GM12874 (cell line): ENCODE results near the gene MYRF.

Experiments used
- TF ChIP-seq, protein P1 (sequence below): IDR thresholded peaks from 2 replicates; pipeline ENCODE4 v1.5.1; 2011; ENCODE audit warnings: low read depth, mild to moderate bottlenecking, control low read depth, low read length, moderate library complexity; ENCODE audit not compliant: insufficient read depth

Gene MYRF

DNA sequence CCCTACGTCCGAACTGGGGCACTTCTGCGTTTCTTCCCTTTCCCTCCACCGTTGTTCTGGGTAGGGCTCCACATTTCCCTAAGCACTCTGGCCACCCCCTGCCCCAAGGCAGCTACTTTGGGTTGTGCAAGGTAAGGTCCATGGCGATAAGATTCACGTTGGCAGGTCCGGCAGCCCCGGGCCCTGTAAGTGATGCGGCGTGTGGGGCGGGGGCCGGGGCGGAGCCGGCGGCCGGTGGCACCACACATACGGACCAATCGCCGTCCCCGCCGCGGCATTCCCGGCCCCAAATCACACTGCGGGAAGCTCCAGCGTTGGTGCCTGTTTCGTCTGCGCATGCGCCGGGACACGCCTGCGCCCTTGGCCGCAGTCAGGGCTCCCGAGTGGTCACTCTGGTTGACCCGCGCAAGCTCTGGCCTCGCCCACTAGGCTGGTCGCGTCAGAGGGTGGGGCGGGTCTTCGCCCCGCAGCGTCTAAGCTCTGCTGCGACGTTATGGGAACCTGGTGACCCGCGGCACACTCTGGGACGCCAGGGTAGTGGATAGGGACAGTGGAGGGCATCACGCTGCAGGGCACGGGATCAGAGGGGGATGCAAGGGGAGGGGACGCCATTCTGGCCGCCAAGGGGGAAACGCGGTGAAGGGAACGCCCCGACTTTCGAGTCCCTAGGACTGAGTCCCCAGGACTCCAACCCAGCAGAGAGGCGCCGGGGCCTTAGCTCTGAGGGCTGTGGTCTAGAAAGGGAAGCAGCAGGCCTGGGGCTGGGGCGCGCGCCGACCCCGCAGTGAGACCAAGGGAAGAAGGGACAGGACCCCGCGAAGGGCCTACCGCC lies 62.7 kb downstream of the MYRF start:
- TF ChIP-seq, protein P1, sequence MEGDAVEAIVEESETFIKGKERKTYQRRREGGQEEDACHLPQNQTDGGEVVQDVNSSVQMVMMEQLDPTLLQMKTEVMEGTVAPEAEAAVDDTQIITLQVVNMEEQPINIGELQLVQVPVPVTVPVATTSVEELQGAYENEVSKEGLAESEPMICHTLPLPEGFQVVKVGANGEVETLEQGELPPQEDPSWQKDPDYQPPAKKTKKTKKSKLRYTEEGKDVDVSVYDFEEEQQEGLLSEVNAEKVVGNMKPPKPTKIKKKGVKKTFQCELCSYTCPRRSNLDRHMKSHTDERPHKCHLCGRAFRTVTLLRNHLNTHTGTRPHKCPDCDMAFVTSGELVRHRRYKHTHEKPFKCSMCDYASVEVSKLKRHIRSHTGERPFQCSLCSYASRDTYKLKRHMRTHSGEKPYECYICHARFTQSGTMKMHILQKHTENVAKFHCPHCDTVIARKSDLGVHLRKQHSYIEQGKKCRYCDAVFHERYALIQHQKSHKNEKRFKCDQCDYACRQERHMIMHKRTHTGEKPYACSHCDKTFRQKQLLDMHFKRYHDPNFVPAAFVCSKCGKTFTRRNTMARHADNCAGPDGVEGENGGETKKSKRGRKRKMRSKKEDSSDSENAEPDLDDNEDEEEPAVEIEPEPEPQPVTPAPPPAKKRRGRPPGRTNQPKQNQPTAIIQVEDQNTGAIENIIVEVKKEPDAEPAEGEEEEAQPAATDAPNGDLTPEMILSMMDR: no peak

DNA sequence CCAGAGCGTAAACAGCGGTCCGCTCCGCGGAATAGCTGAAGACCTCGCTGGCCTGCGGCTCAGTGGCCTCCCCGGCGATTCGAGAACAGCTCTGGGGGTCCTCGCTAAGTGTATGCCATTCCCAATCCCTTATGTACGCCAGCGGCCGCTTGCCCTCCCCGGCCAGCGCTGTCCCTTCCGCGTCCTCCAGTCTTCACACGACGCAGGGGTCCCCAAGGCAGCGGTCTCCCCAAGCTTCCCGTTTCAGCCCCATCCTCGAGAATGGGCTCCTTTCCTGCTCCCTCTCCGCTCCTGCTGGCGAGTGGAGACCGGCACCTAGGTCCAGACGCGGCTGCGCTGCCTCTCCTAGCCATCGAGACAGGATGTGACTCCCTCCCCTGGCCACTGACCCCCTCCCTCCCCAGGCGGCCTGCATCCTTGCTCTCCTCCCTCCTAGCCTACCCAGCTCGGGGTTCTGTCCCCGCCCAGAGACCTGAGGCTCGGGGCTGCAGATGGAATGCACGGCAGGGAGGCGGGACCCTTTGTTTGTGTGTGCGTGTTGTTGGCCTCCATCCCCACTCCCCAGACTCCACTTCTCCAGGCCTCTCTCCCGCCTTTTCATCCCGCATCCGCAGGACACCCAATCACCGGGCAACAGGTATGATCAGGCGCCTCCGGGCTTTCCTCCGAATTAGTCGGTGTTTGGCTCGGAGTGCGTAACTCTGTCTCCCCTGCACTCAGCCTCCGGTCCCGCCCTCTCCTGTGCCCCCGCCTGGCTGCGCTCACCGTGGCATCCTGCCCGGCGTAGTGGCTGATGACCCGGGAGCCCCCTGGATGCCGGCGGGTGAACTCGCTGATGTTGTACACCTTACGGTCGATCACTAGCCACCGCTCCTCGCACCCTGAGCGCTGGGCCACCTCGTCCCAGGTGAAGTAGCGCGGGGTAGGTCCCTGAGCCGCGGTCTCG lies 63.6 kb downstream of the MYRF start:
- TF ChIP-seq, protein P1: 0 out of 2 replicates have a peak, but pooled peaks have one; percentile 10

DNA sequence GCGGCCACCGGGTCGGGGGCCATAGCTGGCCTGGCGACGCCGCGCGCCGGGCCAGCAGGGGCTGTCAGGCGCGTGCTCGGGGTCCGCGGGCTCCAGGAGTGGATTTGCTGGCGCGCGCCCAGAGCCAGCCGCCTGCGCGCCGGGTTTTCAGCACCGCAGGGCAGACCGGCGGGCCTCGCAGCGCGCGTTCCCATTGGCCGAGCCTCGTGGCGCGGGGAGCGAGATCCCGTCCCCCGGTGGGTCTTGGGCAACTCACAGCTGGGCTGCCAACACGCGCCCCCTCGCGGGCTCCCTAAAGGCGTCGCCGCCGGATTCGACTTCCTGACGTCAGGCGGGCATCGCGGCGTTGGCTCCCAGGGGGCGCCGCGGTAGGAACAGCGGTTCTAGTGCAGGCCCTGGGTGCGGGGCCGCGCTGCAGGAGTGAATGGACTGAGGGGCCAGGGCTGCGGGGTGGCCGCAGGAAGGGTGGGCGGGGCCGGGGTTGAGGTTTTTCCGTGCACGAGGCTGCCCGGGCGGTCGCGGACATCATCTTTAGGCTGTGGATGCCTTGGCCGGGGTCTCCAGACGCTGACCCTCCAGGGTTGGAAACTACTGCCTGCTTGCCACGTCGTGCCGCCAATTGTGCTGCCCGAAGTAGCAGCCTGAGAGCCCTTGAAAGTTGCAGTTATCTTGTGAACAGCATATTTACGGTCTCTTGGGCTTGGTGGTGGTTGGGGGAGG lies 64.5 kb downstream of the MYRF start, which contains the start of gene FADS1:
Gene FADS1, minus strand, starts transcription at position 268 of the 720 bp plus-strand sequence. Its CDS starts 74 bp downstream, at position 194.
- TF ChIP-seq, protein P1: peak; percentile 82

DNA sequence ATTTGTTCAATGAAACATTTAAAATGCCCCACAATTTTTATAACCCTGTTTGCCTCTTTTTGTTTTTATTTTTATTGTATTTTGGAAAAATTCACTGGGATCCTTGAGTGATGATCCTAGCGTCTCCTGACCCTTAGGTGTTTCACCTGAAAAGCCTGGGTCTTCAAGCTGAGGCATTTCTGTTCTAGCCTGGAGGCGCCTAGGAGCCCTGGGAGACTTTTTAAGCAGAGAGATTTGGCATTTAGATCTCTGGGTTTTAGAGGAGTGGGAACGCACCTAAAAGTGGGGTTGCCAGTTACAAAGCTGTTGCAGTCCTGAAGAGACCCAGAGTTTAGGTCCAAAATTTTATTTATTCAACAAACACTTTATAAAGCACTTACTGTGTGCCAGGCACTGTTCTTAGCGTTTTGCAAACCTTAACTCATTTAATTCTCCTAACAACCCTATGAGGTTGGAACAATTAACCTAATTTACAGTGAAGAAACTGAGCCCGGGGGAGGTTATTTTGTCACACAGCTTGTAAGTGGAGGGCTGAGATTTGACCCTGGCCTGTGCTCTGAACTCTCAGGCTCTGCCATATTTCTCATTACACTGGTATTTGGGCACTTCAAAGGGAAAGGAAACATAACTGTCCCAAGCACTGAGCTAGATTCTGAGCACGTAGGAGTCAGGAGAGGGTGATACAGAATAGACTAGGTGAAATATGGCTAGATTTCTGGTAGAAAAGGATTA lies 65.2 kb downstream of the MYRF start:
- TF ChIP-seq, protein P1: no peak

DNA sequence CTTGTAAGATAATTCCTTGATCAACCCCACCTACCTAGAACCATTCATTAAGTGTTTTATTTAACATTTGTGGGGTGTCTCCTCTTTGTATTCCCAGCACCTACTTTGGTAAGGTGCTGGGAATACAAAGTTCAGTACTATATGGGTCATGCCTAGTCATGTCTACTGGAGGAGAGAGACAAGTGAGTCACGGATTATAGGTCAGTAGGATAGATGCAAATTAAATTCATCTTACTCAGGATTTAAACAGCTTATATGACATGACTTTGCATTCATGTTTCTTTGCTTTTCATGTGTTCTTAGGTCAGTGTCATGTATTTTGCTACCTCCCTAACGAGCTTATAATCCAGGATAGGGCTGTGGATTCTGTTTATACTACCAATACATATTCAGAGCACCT lies 67.7 kb downstream of the MYRF start:
- TF ChIP-seq, protein P1: no peak

DNA sequence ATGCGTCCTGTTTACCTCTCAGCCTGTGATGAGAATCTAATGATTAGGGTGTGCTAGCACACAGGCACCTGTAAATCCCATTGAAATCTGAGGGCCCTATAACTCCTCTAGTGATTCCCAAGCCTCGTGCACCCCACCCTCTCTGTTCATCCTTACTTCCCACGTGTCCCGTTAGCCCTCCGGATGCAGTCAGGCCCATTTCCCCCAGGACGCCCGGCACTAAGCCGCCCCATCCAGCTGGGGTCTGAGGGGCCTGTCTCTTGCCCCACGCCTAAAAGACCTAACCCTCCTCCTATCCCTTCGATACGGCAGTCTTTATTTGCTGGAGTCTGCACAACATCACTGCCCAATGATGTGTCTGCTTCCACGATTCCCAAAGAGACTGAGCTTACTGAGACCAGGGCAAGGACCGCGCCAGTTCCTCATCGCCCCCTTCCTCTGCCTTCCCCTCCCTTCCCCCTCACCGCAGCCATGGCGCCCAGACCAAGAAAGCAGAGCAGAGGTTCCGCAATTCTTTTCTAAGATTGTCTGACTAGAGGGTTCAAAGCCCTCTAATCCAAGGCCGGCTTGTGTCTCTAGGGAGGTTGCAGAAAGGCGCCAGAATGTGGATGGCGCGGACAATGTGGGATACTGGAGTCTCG lies 74.6 kb downstream of the MYRF start:
- TF ChIP-seq, protein P1: no peak
